H4 (cell line): ENCODE measurements around the gene TTLL3. TPM values are rescaled to one million over a fixed set of nuclear protein-coding genes. Genes with fewer than 3 reads are reported as not detected.
"Not testable (repeated sequence)": the region's sequence is repeated elsewhere in the genome, so short reads cannot be mapped to it uniquely, and the experiment has no call there.

Experiments used
- DNase-seq: peaks from one replicate; pipeline ENCODE4 v3.0.0-alpha.2; 2015; ENCODE audit warnings: low spot score
- total RNA-seq: library from RNA; depleted of rRNA; stranded (reverse); fragments of >200 nt; shearing (Covaris generic); gene quantifications from 2 replicates; pipeline ENCODE4 v1.2.3, GENCODE V29; 2014; rRNA removed

TTLL3 gene
- total RNA-seq, 1 experiment from 2014 or later: 5.4 TPM

DNA sequence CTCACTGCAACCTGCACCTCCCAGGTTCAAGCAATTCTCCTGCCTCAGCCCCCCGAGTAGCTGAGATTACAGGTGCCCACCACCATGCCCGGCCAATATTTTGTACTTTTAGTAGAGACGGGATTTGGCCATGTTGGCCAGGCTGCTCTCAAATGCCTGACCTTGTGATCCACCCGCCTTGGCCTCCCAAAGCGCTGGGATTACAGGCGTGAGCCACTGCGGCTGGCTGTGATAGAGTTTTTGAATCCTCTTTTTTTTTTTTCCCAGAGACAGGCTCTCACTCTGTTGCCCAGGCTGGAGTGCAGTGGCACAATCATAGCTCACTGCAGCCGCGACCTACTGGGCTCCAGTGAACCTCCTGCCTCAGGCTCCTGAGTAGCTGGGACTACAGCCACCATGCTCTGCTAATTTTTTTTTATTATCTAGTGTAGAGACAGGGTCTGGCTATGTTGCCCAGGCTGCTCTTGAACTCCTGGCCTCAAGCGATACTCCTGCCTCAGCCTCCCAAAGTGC, 55.1 kb downstream of the TTLL3 start:
- not testable (repeated sequence) for DNase-seq

GRCh38 chr3:9866639-9867038, 56.6 kb downstream of the TTLL3 start:
- no peak for DNase-seq

- DNase-seq: no peak
Measured at GRCh38 chr3:9867106-9867505, 57.0 kb downstream of the TTLL3 start.

DNA sequence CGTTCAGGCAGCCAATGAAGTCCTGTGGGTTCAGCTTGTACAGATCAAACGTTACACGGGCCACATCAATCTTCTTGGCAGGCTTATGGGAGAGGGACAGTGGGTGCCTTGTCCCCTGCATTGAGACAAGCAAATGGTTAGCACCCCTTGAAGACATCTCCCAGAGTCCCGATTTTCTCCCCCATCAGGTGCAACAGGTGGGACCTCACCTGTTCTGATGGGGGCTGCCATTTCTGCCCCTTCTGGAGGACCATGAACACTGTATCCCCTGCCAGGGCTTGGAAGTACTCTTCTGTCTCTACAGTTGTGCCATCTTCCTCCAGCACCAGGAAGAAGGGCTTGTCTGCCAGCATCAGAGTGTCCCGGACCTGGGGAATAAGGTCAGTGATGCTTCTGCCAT, 59.9 kb downstream of the TTLL3 start:
- no peak for DNase-seq

- peak; percentile 69 for DNase-seq
Measured at GRCh38 chr3:9870978-9871377, 60.9 kb downstream of the TTLL3 start.

GRCh38 chr3:9872067-9872466, 62.0 kb downstream of the TTLL3 start:
- DNase-seq: not testable (repeated sequence)

GRCh38 chr3:9875448-9875847, 65.4 kb downstream of the TTLL3 start:
- DNase-seq: no peak

DNA sequence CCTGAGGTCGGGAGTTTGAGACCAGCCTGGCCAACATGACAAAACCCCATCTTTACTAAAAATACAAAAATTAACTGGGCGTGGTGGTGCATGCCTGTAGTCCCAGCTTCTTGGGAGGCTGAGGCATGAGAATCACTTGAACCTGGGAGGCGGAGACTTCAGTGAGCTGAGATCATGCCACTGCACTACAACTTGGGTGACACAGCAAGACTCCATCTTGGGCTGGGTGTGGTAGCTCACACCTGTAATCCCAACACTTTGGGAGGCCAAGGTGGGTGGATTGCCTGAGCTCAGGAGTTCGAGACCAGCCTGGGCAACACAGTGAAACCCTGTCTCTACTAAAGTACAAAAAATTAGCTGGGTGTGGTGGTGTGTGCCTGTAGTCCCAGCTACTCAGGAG, 66.2 kb downstream of the TTLL3 start:
- not testable (repeated sequence) for DNase-seq

GRCh38 chr3:9876991-9877390, 66.9 kb downstream of the TTLL3 start:
- DNase-seq: no peak

GRCh38 chr3:9878700-9879099, 68.6 kb downstream of the TTLL3 start:
- no peak for DNase-seq

- no peak for DNase-seq
Measured at GRCh38 chr3:9879830-9880549, 69.9 kb downstream of the TTLL3 start, which contains the start of gene CIDEC. TSS of gene CIDEC (minus strand) at chr3:9880253. CDS start at chr3:9878486, 1,767 bp downstream.

GRCh38 chr3:9881441-9881840, 71.4 kb downstream of the TTLL3 start:
- no peak for DNase-seq

GRCh38 chr3:9883706-9884554, 73.9 kb downstream of the TTLL3 start:
- no peak for DNase-seq

DNA sequence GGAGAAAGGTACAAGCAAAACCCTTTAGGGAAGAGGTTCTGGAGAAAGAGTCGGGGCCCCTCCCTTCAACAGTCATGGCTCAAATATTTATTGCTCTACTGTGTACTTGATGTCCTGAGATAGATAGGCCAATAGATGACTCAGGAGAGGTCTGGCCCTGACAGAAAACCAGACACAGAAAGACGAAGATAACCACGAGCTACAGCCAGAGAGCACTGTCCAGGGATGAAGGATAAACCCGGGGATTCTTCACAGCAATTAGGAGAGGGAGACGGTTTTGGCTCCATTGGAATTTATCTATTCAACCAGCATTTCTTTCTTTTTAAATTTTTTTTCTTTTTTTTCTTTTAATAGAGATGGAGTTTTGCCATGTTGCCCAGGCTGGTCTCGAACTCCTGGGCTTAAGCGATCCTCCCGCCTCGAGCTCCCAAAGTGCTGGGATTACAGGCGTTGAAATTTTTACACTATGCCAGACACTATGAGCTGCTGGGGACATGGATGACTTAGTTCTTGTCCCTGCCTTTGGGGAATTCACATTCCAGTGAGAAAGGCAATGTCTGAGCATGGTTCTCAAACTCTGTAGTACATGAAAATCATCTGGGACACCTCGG, 74.6 kb downstream of the TTLL3 start:
- peak; percentile 29 for DNase-seq

Other genes with a start within 250 kb of the TTLL3 start
- gene MTMR14, start 160.8 kb upstream of the TTLL3 start, total RNA-seq: 20.2 and 24.4 TPM in 2 replicates
- 0.31 TPM in 1 of 2 replicates, not detected in the other for gene CPNE9, start 106.4 kb upstream of the TTLL3 start, total RNA-seq
- gene BRPF1, start 78.5 kb upstream of the TTLL3 start, total RNA-seq: 10.1 and 10.6 TPM in 2 replicates
- gene OGG1, start 60.3 kb upstream of the TTLL3 start, total RNA-seq: 12.9 and 13.0 TPM in 2 replicates
- 4.9 and 16.6 TPM in 2 replicates for gene CAMK1, start 40.3 kb upstream of the TTLL3 start, total RNA-seq
- gene TADA3, start 17.8 kb upstream of the TTLL3 start, total RNA-seq: 81.5 and 95.9 TPM in 2 replicates
- 227 and 296 TPM in 2 replicates for gene ARPC4, start 17.2 kb upstream of the TTLL3 start, total RNA-seq
- 33.7 and 44.5 TPM in 2 replicates for gene RPUSD3, start 33.7 kb downstream of the TTLL3 start, total RNA-seq
- not detected in 2 replicates for gene CIDEC, start 70.0 kb downstream of the TTLL3 start, total RNA-seq
- gene JAGN1, start 80.3 kb downstream of the TTLL3 start, total RNA-seq: 35.7 and 46.1 TPM in 2 replicates
- not detected in 2 replicates for gene IL17RE, start 92.6 kb downstream of the TTLL3 start, total RNA-seq
- gene IL17RC, start 106.8 kb downstream of the TTLL3 start, total RNA-seq: 23.0 and 32.4 TPM in 2 replicates
- gene CRELD1, start 123.6 kb downstream of the TTLL3 start, total RNA-seq: 7.4 and 8.7 TPM in 2 replicates
- gene PRRT3, start 142.1 kb downstream of the TTLL3 start, total RNA-seq: 3.0 and 3.4 TPM in 2 replicates
- gene EMC3, start 176.6 kb downstream of the TTLL3 start, total RNA-seq: 87.1 and 117 TPM in 2 replicates
- 28.4 and 29.6 TPM in 2 replicates for gene FANCD2, start 216.2 kb downstream of the TTLL3 start, total RNA-seq